Measurements from ENCODE around the gene PPL.
"Not testable (repeated sequence)": the region's sequence is repeated elsewhere in the genome, so short reads cannot be mapped to it uniquely, and the experiment has no call there.

Gene PPL

GRCh38 chr16:4904942-4905615 lies 31.9 kb downstream of the PPL start:
- DNase-seq (ENCODE audit: low read depth), result no peak

DNA sequence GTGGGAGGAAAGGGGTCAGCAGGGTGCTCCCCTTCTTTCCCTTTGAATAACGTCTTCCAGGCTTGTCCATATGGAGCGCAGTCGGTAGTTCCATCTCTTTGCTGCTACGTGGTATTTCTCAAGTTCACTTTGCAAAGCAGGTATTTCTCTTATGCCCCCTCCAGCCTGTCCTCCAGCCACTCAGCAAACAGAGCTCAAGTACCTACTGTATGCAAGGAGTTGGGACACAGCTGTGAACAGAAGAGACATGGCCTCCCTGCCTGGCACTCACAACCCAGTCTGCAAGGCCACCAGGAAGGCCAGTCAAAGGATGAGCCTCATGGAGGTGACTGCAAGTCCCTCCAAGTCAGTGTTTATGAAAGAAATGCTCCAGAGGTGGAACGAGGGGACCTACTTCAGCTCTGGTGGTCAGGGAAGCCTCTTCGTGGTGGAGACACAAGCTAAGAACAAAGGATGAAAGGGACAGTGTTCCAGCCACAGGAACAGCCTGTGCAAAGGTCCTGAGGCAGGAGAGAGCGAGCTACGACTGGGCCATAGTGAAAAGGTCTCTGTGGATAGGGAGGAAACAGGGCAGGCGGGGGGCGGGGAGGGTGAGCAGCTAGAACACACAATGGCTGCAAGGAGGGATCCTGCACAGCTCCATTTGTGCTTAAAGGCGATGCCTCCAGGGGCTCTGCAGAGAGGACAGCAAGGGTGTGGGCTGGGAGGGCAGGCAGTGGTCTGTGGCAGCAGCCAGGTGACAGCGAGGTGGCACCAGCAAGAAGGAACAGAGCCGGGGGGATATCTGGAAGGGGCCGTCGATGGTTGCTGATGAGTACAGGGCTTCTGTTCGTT lies 32.6 kb downstream of the PPL start:
- DNase-seq (ENCODE audit: low read depth), result no peak

- DNase-seq (ENCODE audit: low read depth), result no peak
Measured at GRCh38 chr16:4902038-4902437, 34.9 kb downstream of the PPL start.

- DNase-seq (ENCODE audit: low read depth), result no peak
Measured at GRCh38 chr16:4900750-4901149, 36.2 kb downstream of the PPL start.

DNA sequence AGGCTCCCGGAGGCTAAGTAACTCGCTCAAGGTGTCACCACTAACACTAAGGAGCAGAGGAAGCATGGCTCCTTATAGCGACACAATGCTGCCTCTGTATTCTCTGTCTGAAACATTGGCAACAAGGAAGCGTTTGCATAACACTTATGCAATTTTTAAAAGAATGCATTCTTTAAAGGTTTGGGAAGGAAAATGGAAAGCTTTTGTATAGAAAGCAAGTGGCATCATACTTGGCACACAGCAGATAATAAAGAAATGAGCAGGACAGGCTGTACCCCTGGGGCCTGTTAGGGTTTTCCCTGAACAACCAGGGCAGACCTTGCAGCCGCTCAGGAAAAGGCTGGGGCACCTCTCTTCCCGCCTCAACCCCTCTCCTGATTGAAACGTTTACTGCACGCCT lies 36.9 kb downstream of the PPL start:
- DNase-seq (ENCODE audit: low read depth), result no peak

DNA sequence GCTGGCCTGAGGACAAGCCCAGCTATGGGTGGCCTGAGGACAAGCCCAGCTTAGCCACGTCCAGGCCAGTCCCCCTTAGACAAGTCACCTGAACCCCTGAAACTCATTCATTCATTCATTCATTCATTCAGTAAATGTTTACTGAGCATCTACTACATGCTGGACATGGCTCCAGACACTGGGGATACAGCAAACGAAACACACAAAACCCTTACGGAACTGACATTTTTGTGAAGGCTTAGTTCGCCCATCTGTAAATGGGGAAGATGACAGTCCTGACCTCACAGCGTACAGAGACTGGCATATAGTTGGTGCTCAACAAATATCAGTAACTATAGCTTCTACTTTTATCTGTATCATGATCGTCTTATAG lies 37.5 kb downstream of the PPL start:
- DNase-seq (ENCODE audit: low read depth), result no peak

- no peak for DNase-seq (ENCODE audit: low read depth)
Measured at GRCh38 chr16:4898811-4899473, 38.0 kb downstream of the PPL start.

DNA sequence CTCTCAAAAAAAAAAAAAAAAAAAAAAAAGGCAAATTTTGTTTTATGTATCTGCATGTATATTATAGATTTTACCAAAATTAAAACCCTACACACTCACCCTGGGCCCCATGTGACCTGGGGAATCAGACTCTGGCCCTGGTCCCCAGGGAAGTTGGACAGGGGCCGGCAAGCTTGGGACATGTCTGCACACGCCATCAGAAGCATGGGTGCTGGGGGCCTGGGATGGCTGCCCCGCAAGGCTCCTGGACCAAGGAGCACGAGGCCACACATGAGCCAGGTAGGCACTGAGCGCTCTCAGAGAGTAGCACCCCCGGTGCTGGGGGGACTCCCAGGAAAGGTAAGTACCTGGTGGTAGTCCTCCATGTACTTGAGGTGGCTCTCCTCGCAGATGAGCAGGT lies 39.6 kb downstream of the PPL start:
- no peak for DNase-seq (ENCODE audit: low read depth)

GRCh38 chr16:4896761-4897160 lies 40.2 kb downstream of the PPL start:
- not testable (repeated sequence) for DNase-seq (ENCODE audit: low read depth)

- DNase-seq (ENCODE audit: low read depth), result no peak
Measured at GRCh38 chr16:4895366-4895765, 41.6 kb downstream of the PPL start.

DNA sequence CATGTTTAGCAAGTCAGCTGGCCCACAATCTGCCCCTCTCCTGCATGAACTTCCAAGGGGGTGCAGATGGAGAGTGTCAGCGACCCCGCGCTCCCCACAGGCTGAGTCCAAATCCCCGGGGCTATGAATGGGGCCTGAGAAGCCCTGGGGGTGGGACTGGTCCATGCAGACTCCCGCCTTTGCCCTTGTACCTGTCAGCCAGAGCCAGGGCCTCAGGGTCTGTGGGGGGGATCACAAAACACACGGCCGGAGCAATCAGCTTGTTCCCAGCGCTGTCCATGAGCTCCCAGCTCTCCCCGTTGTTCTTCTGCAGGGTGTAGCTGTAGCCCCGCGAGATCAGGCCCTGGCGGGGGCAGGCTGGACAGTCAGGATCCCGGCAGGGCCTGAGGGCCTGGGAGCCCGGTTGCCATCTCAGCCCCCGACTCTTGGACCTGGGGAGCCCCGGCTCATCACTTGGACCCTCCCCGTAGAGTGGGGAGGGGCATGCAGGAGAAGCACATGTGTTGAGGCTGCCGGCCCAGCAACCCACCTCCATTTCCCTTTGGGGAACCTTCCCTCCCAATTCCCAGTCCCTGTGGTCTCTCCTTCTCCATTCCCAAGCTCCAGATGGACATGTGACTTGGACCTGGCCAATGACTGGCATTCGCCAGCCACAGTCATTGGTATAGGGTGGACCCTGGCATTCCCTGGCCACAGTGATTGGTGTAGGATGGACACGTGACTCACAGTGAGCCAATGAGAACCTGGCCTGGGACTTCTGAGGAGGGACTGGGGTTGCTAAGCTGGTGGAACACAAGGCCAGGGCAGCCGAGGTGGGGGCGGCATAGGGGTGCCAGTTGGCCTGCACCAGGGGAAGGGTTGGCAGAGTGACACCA lies 42.4 kb downstream of the PPL start:
- DNase-seq (ENCODE audit: low read depth), result no peak

DNA sequence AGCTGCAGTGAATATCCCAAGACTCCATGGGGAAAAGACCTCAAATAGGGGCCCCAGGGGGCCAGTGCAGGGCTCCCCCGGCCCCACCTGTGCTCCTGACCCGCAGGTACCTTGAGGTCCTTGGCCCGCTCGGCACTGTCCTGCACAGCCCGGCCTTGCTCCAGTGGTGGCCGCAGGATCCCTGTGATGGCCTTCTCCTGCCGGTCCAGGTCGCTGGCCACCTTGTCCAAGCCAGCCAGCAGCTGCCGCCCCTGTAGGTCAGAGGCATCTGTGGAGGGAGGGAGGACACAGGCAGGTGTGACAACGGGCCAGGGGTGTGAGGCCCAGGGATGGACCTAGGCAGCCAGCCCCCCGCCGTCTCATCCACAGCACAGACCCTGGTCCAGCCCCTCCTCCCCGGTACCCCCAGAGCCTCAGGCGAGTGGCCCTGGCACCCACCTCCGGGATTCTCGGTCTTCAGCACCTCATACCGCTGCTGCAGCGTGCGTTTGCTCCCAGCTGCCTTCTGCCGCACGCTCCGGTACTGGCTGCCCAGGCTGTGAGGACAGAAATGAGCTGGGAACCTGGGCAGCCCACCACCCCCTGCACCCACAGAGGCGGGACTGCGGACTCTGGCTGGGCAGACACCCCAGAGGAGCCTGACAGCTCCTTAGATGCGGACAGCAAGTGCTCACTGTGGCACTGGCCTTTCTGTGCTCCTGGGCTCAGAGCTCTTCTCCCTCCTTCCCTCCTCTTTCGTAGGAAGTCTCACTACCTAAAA lies 43.7 kb downstream of the PPL start:
- no peak for DNase-seq (ENCODE audit: low read depth)

- DNase-seq (ENCODE audit: low read depth), result no peak
Measured at GRCh38 chr16:4892361-4893102, 44.4 kb downstream of the PPL start.

DNA sequence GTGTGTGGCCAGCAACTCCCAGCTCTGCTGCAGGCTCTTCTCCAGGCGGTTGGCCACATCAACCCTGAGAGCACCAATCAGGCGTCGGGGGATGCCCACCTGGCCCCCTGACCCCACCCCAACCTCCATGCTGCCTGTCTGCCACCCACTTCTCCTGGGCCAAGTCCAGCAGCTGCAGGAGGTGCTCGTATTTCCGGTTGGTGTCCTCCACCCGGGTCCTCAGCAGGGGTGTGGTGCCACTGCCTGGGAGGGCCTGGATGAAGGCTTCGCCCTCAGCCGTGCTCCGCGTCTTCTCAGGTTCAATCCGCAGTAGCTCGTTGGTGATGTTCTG lies 45.1 kb downstream of the PPL start:
- no peak for DNase-seq (ENCODE audit: low read depth)

DNA sequence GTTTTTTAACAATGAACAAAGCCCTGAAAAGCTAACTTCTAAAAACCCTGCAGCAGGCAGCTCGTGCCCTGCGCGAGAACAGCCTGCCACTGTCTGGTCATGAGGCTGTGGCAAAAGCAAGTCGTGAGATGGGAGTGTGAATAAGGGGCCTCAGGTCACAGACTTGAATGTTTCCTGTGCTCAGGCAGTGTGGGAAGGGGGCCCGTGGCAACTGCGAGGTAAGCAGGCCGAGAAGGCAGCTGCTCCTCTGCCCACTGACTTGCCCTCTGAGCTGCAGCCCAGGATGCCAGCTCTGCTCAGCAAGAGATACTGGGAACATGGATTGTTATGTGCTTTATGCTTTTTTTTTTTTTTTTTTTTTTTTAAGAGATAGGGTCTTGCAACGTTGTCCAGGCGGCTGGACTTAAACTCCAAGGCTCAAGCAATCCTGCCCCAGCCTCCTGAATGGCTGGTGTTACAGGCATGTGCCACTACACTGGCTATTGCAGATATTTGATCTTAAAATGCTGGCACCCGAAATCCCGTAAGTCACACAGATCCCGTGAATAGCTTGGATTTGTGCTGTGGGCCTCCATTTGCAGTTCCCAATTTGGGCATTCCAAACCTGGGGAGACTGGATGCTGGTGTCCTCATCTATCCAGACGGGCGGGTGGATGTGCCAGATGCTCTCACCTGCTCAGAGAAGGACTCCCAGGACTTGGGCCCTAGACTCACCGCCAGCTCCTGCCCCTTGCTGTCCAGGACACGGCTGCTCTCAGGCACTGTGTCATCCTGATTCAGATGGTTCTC lies 45.7 kb downstream of the PPL start:
- no peak for DNase-seq (ENCODE audit: low read depth)

- DNase-seq (ENCODE audit: low read depth), result no peak
Measured at GRCh38 chr16:4890686-4891085, 46.3 kb downstream of the PPL start.

DNA sequence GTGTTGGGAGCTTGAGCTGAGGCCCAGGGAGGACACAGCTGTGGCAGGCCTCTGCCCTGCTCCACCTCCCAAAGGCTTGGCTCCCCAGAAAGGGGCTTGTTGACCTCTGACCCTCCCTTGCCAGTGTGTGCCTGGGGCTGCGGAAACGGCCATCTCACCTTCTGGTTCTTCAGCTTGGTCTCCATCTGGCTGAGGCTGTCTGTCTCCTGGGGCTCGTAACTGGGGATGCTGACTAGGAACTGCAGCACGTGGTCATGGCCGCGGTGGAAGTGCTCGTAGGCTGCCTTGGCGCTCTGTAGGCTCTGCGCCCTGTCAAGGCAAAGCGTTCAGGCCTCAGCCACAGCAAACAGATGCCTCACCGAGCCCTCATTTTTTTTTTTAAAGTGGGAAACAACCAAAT lies 46.9 kb downstream of the PPL start:
- no peak for DNase-seq (ENCODE audit: low read depth)

GRCh38 chr16:4888428-4889135 lies 48.4 kb downstream of the PPL start:
- DNase-seq (ENCODE audit: low read depth), result no peak

DNA sequence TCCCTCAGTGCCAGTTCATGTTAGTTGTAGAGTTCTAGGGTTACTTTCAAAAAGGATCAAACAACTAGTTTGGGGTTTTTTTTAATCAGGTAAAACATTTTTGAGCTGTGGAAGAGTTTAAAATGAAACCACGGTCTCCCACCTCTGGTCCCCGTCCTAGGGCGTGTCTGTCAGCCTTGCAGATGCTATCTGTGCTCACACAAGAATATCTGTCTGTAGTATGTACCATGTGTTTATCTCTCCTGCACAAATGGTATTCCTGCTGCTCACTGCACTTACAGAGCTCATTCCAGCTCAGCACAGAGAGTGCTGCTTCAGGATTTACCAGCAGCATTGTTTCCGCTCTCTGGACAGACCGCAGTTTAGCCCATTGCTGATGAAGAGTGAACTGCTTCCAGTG lies 50.8 kb downstream of the PPL start:
- no peak for DNase-seq (ENCODE audit: low read depth)
